Activated CD4-positive, alpha-beta T cell treated with anti-CD3 and anti-CD28 coated beads, Interleukin-2, amount 10 ng/mL, durations not matched to agents 24 days and 14 days (primary cell): ENCODE measurements around the gene SERPINA5. TPM values are rescaled to one million over a fixed set of nuclear protein-coding genes. Genes with fewer than 3 reads are reported as not detected.

Experiments
- DNase-seq: peaks from one replicate; pipeline ENCODE4 v3.0.0; 2022
- H3K27ac Mint-ChIP-seq: one replicate; pipeline ENCODE4 v1.8.0; 2022; ENCODE audit warnings: mild to moderate bottlenecking, mixed read lengths
- H3K27me3 Mint-ChIP-seq: one replicate; pipeline ENCODE4 v1.8.0; 2022; ENCODE audit warnings: mixed read lengths
- H3K36me3 Mint-ChIP-seq: one replicate; pipeline ENCODE4 v1.8.0; 2022; ENCODE audit warnings: low read depth, mild to moderate bottlenecking, mixed read lengths
- H3K4me1 Mint-ChIP-seq: one replicate; pipeline ENCODE4 v1.8.0; 2021; ENCODE audit warnings: mixed read lengths
- H3K4me3 Mint-ChIP-seq: one replicate; pipeline ENCODE4 v1.8.0; 2022; ENCODE audit warnings: mild to moderate bottlenecking, moderate library complexity, mixed read lengths
- H3K9me3 Mint-ChIP-seq: one replicate; pipeline ENCODE4 v1.8.0; 2021; ENCODE audit warnings: mixed read lengths
- intact Hi-C: fragments of 100-400 bp; cut with micrococcal nuclease; formaldehyde crosslinking; loops from one replicate; pipeline ENCODE4 v1.15.1; 2023
- total RNA-seq: library from RNA; stranded (reverse); gene quantifications from 2 replicates; pipeline ENCODE4 v1.2.3, GENCODE V29; 2022

SERPINA5 gene
- total RNA-seq, 1 donor from 2014 or later, result not detected

GRCh38 chr14:94612580-94613554 is 31.6 kb downstream of the SERPINA5 start:
- H3K27me3 Mint-ChIP-seq, result no peaks in the 10 kb centered on the region
- H3K36me3 Mint-ChIP-seq, result no peaks in the 10 kb centered on the region
- H3K27ac Mint-ChIP-seq, result no peak overlapping the region
- intact Hi-C loops, result no loop called here
- H3K4me1 Mint-ChIP-seq, result no peaks in the 10 kb centered on the region
- no peak overlapping the region for H3K4me3 Mint-ChIP-seq
- peaks cover 8% of the 10 kb centered on the region for H3K9me3 Mint-ChIP-seq
- no peak for DNase-seq

GRCh38 chr14:94613720-94614644 is 32.8 kb downstream of the SERPINA5 start:
- no peak for DNase-seq
- Mint-ChIP-seq H3K4me1 (no peaks in the 10 kb centered on the region), H3K36me3 (no peaks in the 10 kb centered on the region), H3K27ac (no peak overlapping the region), H3K9me3 (peaks cover 18% of the 10 kb centered on the region), H3K27me3 (no peaks in the 10 kb centered on the region), H3K4me3 (no peak overlapping the region)
- intact Hi-C loops, result no loop called here

GRCh38 chr14:94614802-94615201 is 33.6 kb downstream of the SERPINA5 start:
- H3K36me3 Mint-ChIP-seq, result no peaks in the 10 kb centered on the region
- intact Hi-C loops, result no loop called here
- H3K4me1 Mint-ChIP-seq, result no peaks in the 10 kb centered on the region
- H3K4me3 Mint-ChIP-seq, result no peak overlapping the region
- H3K27me3 Mint-ChIP-seq, result no peaks in the 10 kb centered on the region
- no peak for DNase-seq
- peaks cover 19% of the 10 kb centered on the region for H3K9me3 Mint-ChIP-seq
- H3K27ac Mint-ChIP-seq, result no peak overlapping the region

- no peak overlapping the region for H3K4me3 Mint-ChIP-seq
- no peaks in the 10 kb centered on the region for H3K27me3 Mint-ChIP-seq
- no peak overlapping the region for H3K27ac Mint-ChIP-seq
- H3K9me3 Mint-ChIP-seq, result peaks cover 19% of the 10 kb centered on the region
- no peak for DNase-seq
- H3K36me3 Mint-ChIP-seq, result no peaks in the 10 kb centered on the region
- intact Hi-C loops, result no loop called here
- no peaks in the 10 kb centered on the region for H3K4me1 Mint-ChIP-seq
These were observed 34.0 kb downstream of the SERPINA5 start for GRCh38 chr14:94615254-94615653.

- H3K27ac Mint-ChIP-seq, result no peak overlapping the region
- peaks cover 19% of the 10 kb centered on the region for H3K9me3 Mint-ChIP-seq
- intact Hi-C loops, result no loop called here
- H3K27me3 Mint-ChIP-seq, result no peaks in the 10 kb centered on the region
- no peak overlapping the region for H3K4me3 Mint-ChIP-seq
- DNase-seq, result no peak
- H3K4me1 Mint-ChIP-seq, result no peaks in the 10 kb centered on the region
- no peaks in the 10 kb centered on the region for H3K36me3 Mint-ChIP-seq
These were observed 34.8 kb downstream of the SERPINA5 start for GRCh38 chr14:94615823-94616570.

- H3K36me3 Mint-ChIP-seq, result no peaks in the 10 kb centered on the region
- H3K4me3 Mint-ChIP-seq, result no peak overlapping the region
- intact Hi-C loops, result no loop called here
- H3K27ac Mint-ChIP-seq, result no peak overlapping the region
- H3K9me3 Mint-ChIP-seq, result peaks cover 19% of the 10 kb centered on the region
- no peaks in the 10 kb centered on the region for H3K27me3 Mint-ChIP-seq
- no peak for DNase-seq
- no peaks in the 10 kb centered on the region for H3K4me1 Mint-ChIP-seq
These were observed 36.2 kb downstream of the SERPINA5 start for GRCh38 chr14:94617366-94617941.

GRCh38 chr14:94617988-94618822 is 37.0 kb downstream of the SERPINA5 start:
- intact Hi-C loops, result no loop called here
- Mint-ChIP-seq H3K4me1 (no peaks in the 10 kb centered on the region), H3K9me3 (peaks cover 19% of the 10 kb centered on the region), H3K36me3 (no peaks in the 10 kb centered on the region), H3K27me3 (no peaks in the 10 kb centered on the region), H3K27ac (no peak overlapping the region), H3K4me3 (no peak overlapping the region)
- DNase-seq, result no peak

GRCh38 chr14:94619297-94619696 is 38.1 kb downstream of the SERPINA5 start:
- Mint-ChIP-seq H3K27me3 (no peaks in the 10 kb centered on the region), H3K4me3 (no peak overlapping the region), H3K36me3 (no peaks in the 10 kb centered on the region), H3K4me1 (no peaks in the 10 kb centered on the region), H3K9me3 (peaks cover 19% of the 10 kb centered on the region), H3K27ac (no peak overlapping the region)
- DNase-seq, result no peak
- intact Hi-C loops, result no loop called here

- Mint-ChIP-seq H3K27ac (no peak overlapping the region), H3K36me3 (no peaks in the 10 kb centered on the region), H3K27me3 (no peaks in the 10 kb centered on the region), H3K4me1 (no peaks in the 10 kb centered on the region), H3K4me3 (no peak overlapping the region), H3K9me3 (peaks cover 19% of the 10 kb centered on the region)
- no peak for DNase-seq
- intact Hi-C loops, result no loop called here
These were observed 39.4 kb downstream of the SERPINA5 start for GRCh38 chr14:94620597-94620996.

- Mint-ChIP-seq H3K27me3 (no peaks in the 10 kb centered on the region), H3K27ac (no peak overlapping the region), H3K9me3 (peaks cover 16% of the 10 kb centered on the region), H3K4me3 (no peak overlapping the region), H3K36me3 (no peaks in the 10 kb centered on the region), H3K4me1 (no peaks in the 10 kb centered on the region)
- DNase-seq, result no peak
- intact Hi-C loops, result no loop called here
These were observed 40.3 kb downstream of the SERPINA5 start for GRCh38 chr14:94621358-94622134.

- Mint-ChIP-seq H3K27ac (no peak overlapping the region), H3K27me3 (no peaks in the 10 kb centered on the region), H3K4me1 (no peaks in the 10 kb centered on the region), H3K9me3 (peaks cover 11% of the 10 kb centered on the region), H3K4me3 (no peak overlapping the region), H3K36me3 (no peaks in the 10 kb centered on the region)
- intact Hi-C loops, result no loop called here
- DNase-seq, result no peak
These were observed 41.6 kb downstream of the SERPINA5 start for GRCh38 chr14:94622653-94623421.
